NCI-H1092 (cell line): ENCODE measurements around the gene IDUA.
A peak's percentile ranks its signal among the peaks of the same experiment; 100 is the strongest.
"Not testable (repeated sequence)": the region's sequence is repeated elsewhere in the genome, so short reads cannot be mapped to it uniquely, and the experiment has no call there.

Experiments
- DNase-seq: peaks from one replicate; lab custom pipeline; 2025; lab: John Stamatoyannopoulos, UW

IDUA gene

DNA sequence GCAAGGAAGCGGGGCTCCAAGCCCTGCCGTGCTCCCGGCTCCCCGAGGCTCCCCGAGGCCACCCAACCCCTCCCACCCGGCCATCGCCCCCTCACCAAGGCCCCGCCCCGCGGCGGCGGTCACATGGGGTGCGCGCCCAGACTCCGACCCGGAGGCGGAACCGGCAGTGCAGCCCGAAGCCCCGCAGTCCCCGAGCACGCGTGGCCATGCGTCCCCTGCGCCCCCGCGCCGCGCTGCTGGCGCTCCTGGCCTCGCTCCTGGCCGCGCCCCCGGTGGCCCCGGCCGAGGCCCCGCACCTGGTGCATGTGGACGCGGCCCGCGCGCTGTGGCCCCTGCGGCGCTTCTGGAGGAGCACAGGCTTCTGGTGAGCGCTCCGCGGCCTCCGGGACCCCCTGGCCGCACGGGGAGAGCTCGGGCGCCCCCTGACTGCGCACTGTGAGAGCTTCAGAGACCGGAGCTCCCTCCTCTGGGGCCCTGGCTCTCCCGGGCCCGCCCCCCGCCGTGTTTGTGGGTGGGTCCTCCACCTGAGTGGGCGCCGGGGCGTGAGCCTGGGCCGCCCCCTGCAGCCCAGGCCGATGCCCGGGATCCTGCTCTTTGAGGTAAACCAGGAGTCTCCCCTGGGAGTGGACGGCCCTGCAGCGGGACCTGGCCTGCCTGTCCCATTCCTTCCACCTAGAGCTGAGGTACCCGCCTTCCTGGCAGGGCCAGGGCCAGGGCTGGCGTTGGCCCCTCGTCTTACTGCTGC lies at the start of gene IDUA:
Gene IDUA (plus strand): TSS at position 166 of the 745 bp plus-strand sequence. CDS start 41 bp downstream, at position 207.
- peak; percentile 62 for DNase-seq

DNA sequence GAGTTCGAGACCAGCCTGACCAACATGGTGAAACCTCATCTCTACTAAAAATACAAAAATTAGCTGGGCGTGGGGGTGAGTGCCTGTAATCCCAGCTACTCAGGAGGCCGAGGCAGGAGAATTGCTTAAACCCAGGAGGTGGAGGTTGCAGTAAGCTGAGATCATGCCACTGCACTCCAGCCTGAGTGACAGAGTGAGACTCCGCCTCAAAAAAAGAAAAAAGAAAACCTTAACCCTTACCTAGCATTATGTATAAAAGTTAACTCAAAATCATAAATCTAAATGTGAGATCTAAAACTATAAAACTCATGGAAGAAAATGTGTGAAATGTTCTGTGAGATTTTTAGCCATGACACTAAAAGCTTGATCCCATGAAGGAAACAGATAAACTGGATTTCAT lies 47.3 kb upstream of the IDUA start:
- DNase-seq = not testable (repeated sequence)

DNA sequence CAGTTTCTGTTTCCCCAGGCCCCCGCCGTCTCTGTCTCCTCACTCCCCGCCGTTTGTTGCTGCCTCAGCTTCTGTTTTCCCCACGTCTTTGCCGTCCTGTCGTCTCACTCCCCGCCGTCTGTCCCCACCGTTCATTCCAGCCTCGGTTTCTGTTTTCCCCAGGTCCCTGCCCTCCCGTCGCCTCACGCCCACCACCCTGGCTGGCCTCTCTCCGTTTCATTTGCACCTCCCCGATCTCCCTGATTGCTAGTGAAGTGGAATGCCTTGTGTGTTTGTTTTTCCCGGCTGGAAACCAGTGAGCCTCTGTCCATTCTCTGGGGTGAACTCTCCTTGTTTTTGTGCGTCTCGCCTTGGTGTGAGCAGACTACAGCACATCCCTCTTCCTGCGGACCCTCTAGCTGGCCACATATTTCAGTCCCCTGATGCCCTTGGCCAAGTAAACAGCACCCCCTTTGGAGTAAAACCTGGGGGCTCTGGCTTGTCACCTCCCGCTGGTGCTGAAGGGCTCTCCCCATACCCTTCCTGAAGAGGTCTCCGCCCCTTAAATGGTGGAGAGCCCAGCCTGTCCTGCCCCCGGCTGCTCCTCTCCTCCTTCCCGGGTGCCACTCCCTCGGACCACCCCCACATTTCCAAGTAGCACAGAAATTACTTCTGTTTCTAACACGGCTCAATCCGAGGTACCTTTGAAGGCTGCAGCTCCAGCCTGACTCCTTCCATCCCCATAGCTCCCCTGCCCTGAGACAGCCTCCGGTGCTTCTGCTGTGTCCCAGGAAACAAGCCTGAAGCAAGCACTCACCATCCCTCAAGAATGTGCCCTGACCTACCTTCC lies 41.4 kb upstream of the IDUA start:
- no peak for DNase-seq

DNA sequence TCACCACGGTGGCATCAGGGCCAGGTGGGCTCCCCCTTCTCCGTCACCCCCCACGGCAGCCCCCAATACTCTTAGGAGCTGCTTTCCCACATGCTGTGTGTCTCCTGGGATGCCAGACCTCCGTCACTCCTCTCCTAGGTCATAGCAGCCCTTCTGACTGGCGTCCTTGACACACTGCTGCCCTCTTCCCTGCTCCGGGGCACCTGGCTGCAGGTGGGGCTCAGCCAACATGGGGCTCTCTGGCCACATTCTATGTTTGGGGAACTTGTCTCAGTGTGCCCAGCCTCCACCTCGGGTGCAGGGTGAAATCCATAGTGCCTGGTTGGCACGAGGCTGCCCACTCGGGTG lies 40.8 kb upstream of the IDUA start:
- DNase-seq = no peak

DNA sequence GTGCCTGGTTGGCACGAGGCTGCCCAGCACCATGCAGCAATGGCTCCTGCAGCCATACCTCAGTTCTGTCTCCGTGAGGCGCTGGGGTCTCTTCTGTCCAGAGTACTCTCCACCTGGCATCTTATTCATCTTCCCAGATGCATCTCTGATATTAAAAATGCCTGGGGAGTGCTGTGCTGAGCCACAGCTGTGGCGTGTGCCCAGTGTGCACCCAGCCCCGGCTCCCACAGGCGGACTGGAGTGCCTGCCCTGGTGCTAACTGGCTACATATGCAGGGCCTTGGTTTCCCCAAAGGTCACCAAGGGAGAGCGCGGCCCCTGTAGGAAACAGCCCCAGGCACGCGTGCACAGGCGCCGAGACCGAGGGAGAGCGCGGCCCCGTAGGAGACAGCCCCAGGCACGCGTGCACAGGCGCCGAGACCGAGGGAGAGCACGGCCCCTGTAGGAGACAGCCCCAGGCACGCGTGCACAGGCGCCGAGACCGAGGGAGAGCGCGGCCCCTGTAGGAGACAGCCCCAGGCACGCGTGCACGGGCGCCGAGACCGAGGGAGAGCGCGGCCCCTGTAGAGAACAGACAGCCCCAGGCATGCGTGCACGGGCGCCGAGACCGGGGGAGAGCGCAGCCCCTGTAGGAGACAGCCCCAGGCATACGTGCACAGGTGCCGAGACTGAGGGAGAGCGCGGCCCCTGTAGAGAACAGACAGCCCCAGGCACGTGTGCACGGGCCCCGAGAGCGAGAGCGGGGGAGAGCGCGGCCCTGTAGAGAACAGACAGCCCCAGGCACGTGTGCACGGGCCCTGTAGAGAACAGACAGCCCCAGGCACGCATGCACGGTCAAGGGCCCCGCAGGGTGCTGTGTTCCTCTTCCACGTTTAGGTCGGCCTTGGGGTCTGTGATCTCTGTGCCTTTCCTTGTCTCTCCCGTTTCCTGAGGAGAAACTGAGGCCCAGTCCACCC lies 40.0 kb upstream of the IDUA start:
- no peak for DNase-seq

DNA sequence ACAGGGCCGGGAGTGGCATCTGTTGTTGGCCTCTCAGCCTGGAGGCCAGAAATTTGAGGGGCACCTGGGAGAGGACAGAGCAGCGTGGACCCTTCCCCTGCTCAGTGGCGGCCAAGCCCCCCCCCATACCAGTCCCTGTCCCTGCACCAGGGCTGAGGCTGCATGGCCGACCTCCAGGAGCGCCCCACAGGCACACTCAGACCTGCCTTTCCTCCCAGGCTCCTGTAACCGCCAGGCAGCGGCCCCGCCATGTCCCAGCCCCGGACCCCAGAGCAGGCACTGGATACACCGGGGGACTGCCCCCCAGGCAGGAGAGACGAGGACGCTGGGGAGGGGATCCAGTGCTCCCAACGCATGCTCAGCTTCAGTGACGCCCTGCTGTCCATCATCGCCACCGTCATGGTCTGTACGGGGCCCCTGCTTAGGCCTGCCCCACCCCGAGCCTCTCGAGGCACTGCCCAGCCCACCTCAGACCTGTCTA lies 39.3 kb upstream of the IDUA start:
- no peak for DNase-seq

DNA sequence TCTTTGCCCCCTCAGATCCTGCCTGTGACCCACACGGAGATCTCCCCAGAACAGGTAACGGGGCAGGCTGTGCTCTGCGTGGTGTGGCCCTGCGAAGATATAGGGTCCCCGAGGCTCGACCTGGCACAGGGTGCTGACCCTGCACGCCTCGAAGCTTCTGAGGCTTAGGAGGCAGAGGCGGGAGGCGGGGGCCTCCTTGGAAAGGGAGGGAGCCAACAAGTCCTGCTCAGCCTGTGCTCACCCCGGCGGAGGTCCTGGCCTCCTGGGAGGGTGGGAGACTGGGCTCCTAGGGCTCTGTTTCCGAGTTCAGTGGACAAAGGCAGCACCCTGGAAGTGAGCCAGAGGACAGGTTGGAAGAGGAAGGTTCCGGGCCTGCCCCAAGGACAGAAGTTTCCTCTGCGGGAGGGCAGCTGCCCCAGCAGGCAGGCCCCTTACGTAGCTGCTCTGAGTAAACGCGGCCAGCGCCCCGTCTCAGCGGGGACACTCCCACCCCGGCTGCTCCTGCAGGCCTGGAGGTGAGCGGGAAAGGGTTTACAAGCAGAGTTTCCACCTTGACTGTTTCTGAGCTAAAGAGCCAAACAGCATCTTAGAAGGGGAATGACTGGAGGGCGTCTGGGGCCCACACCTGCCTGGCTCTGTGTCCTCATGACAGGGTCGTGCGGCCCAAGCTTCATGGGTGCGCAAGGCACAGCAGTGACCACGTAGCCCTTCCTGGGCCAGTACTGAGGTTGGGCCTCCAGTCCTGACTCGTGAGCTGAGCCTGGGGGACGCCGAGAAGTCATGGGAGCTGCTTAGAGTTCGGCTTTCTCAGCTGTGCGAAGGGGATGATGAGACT lies 38.5 kb upstream of the IDUA start:
- no peak for DNase-seq

DNA sequence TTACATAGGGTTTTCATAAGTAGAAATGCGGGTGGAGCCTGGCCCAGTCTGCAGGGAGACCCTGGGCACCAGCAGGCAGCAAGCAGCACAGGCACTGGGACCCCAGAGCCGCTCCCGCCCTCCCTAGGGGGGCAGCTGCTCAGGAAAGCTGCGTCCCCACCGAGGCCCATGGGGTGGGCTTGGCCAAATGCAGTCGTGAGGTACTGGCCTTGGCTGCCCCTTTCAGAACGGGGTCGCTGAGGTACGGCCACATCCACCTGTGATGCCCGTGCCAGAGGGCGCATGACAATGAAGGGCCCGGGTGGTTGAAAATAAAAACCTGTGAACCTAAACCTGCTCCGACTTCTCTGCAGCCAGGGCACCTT lies 37.9 kb upstream of the IDUA start:
- DNase-seq = no peak

DNA sequence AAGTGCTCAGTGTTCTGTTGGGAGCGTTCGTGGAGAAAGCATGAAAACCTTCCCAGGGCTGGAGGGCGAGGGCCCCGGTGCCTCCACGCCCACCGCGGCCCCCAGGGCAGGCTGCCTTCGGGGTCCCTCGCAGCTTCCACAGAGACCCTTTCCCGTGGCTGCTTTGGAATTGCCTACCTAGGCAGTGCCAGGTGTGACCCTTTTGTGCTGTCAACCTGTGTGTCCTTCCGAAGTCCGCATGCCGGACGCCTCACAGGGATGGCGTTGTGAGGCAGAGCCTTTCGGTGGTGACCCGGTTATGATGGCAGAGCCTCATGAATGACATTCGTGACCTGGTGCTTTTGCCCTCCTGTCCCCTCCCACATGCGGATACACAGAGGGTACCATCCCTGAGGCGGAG lies 37.2 kb upstream of the IDUA start:
- no peak for DNase-seq

DNA sequence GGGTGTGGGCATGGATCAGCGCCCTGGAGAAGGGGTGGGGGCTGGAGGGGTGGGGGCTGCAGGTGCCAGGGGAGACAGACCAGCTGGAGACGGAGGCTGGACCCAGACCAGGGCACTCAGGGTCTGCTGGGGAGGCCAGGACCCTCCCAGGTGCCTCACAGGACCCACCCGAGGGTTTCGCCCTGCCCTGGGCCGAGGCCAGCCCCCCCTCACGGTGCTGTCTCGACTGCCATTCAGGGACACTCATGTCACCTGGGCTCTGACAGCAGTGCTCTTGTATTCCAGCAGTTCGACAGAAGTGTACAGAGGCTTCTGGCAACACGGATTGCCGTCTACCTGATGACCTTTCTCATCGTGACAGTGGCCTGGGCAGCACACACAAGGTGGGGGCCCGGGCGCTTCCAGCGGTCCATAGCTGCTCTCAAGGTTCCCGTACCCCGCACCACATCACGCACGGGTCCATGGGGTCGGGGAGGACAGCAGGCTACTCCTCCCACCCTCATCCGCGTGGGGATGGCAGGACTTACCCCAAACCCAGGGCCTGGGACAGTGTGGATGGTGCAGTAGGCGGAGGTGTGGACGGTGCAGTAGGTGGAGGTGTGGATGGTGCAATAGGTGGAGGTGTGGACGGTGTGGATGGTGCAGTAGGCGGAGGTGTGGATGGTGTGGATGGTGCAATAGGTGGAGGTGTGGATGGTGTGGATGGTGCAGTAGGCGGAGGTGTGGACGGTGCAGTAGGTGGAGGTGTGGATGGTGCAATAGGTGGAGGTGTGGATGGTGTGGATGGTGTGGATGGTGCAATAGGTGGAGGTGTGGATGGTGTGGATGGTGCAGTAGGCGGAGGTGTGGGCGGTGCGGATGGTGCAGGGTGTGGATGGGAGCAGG lies 36.5 kb upstream of the IDUA start:
- DNase-seq = no peak

DNA sequence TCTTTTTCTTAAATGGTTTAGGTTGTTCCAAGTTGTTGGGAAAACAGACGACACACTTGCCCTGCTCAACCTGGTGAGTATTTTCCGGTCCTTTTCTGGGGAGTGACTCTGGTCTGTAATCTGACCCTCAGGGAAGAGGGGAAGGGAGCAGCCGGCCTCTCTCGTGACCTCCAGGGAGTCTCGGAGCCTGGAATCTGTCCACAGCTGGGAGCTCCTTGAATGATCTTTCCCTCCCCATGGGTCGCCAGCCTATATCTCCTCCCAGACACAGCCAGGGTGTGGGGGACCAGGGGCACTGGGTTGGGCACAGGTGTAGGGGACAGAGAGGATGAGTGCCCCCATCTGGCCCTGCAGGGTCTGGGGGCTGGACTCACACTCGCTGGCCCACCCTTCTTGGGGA lies 35.7 kb upstream of the IDUA start:
- DNase-seq = no peak

DNA sequence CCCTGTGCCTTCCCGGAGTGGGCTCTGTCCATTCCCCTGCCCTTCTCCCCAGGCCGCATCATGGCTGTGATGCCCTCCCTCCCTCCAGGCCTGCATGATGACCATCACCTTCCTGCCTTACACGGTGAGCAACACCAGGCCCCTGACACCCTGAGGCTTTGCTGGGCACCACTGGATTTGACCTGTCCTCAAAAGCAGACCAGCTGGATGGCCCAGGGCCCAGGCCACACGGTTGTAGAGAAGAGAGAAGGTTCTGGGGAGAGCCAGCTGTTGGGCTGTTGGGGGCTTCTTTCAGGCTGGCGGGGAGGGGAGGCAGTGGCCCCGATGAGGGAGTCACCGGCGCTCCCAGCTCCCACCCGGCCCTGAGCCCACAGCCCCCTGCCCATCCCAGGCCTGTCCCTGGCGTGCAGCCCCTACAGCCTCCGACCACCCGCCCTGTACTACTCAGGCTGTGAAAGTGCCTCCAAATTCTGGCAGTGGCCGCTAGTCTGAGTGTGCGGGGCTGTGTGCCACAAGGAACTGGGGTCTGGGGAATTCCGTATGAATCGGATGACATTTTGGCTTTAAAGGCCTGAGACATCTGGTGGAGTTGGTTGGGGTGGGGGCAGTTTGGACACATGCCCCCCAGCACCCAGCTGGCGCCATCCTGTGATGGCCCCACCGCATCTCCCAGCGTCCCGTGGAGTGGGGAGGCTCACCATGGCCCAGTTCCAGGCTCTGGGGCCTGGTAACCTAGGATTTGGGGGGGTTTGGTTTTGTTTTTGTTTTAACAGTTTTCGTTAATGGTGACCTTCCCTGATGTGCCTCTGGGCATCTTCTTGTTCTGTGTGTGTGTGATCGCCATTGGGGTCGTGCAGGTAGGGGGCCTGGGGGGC lies 35.0 kb upstream of the IDUA start:
- DNase-seq = no peak

DNA sequence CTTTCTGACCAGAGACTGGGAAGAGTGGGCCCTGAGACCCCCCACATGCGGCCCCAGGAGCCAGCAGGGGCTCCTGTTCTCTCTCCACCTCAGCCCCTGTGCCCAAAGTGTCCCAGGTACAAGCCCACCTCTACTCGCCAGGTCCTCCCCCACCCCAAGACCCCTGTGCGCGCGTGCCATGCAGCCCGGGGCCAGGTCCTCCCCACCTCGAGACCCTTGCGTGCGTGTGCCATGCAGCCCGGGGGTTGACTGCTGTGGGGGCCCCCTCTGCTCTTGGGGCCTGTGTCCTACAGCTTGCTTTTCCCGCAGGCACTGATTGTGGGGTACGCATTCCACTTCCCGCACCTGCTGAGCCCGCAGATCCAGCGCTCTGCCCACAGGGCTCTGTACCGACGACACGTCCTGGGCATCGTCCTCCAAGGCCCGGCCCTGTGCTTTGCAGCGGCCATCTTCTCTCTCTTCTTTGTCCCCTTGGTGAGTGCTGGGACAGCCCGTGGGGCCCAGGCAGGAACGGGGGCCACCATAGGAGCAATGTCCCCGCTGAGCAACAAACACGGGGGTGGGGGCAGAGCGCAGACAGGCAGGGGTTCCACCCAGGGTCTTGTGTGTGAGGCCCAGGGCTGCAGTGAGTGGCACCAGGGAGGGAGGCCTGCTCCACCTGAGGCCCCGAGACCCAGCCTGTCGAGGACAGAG lies 33.8 kb upstream of the IDUA start:
- no peak for DNase-seq

DNA sequence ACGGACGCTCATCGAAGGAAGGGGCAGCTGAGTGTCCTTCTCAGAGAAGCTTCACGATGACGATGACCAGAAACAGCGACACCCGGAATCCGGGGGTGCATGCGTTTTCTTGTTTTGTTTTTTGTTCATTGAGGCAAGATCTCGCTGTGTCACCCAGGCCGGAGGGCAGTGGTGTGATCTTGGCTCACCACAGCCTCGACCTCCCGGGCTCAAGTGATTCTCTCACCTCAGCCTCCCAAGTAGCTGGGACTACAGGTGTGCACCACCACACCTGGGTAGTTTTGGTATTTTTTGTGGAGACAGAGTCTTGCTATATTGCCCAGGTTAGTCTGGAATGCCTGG lies 33.3 kb upstream of the IDUA start:
- DNase-seq = no peak

DNA sequence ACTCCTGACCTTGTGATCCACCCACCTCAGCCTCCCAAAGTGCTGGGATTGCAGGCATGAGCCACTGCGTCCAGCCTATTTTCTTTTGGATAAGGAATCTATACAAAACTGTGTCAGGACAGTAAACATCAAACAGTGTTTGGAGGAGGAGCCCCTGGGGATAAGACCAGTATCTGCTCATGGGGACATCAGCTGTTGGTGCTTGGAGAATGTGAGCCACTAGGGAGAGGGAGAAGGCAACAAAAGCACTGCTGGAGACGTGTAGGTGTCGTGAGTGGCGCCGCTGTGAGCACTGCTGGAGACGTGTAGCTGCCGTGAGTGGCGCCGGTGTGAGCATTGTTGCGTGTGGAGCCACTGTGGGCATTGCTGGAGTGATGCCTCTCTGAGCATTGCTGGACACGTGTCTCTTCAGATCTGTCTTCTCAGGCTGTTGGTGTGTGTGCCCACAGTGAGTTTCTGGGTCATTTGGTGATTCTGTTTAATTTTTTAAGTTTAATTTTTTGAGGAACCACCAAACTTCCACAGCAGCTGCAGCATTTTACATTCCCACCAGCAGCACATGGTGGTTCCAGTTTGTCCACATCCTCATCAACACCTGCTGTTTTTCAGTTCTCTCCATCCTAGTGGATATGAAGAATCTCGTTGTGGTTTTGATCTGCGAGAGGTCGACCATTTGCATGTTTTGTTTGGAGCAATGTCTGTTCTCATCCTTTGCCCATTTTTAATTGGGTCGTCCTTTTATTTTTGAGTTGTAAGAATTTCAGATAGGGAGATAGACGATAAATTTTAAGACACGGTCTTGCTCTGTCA lies 32.4 kb upstream of the IDUA start:
- DNase-seq = no peak

DNA sequence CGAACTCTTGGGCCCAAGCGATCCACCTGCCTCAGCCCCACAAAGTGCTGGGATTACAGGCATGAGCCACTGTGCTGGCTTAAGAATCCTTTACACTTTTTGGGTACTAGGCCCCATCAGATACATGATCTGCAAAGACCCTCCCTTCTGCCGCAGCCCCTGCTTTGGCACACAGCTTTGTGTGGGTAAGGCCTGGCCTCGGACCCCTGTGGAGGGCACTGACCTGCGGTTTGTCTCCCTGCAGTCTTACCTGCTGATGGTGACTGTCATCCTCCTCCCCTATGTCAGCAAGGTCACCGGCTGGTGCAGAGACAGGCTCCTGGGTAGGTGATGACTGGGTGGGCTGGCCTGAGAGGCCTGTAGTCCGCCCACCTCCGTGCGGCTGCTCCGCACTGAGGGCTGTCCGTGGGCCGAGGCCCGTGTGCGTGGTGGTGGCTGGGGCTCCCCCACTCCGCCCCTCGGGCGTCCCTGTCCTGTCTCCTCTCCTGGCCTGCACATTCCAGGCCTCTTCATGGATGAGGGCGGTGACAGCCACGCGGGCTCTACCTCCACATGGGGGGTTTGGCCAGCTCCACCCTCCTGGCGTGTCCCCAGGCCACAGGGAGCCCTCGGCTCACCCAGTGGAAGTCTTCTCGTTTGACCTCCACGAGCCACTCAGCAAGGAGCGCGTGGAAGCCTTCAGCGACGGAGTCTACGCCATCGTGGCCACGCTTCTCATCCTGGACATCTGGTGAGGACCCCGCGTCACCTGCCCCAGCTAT lies 31.5 kb upstream of the IDUA start:
- DNase-seq = no peak

DNA sequence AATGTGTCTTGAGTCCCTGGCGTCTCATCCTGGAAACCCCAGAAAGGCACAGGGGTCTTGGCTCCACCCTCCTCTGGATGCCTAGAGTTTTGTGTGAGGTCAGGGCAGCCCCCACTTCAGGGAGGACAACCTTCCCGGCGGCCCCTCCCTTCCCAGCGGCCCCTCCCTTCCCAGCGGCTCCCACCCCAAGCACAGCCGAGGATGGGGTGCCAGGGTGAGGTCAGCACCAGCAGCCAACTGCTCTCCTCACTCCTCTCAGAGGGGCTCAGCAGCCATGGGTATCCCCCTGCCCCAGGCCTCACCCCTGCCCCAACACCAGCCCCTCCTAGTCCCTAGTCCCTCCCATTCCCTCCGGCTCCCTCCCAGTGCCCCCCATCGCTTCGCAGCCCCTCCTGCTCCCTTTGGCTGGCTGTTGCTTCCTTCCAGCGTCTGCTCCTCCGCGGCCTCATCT lies 30.9 kb upstream of the IDUA start:
- no peak for DNase-seq
